Measurements from ENCODE around the gene SH3BP4.

DNA sequence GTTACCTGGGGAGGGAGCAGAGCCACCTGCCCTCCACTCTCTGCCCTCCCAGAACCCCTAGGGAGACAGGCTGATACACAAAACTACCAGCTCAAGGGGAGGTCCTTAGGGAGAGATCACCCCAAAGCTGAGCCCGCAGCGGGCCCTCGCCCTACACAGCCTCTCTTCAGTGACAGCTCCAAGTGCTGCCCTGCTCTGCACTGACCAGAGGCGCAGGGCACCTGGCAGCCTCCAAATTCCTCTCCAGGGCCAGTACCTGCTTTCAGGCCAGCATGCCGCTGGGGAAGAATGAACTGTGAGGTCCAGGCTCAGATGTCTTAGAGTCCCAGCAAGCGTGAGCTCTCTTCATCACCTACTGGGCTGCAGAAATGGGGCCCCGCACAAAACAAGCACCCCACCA lies 11.3 kb upstream of the SH3BP4 start:
- TF ChIP-seq, protein P1, sequence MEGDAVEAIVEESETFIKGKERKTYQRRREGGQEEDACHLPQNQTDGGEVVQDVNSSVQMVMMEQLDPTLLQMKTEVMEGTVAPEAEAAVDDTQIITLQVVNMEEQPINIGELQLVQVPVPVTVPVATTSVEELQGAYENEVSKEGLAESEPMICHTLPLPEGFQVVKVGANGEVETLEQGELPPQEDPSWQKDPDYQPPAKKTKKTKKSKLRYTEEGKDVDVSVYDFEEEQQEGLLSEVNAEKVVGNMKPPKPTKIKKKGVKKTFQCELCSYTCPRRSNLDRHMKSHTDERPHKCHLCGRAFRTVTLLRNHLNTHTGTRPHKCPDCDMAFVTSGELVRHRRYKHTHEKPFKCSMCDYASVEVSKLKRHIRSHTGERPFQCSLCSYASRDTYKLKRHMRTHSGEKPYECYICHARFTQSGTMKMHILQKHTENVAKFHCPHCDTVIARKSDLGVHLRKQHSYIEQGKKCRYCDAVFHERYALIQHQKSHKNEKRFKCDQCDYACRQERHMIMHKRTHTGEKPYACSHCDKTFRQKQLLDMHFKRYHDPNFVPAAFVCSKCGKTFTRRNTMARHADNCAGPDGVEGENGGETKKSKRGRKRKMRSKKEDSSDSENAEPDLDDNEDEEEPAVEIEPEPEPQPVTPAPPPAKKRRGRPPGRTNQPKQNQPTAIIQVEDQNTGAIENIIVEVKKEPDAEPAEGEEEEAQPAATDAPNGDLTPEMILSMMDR (IDR thresholded peaks at IDR 0.05) = no peak
- no peak for TF ChIP-seq EZH2 (IDR thresholded peaks at IDR 0.05)

Data from neural progenitor cell (in vitro differentiated cells).